ENCODE results near the gene GALNT14. TPM values are rescaled to one million over a fixed set of nuclear protein-coding genes. Genes with fewer than 3 reads are reported as not detected.

GALNT14 gene
- total and polyA plus RNA-seq, 2 donors (not counting 1 experiment from before 2014, with no cell fraction given) = 3.1 to 6.2 TPM

DNA sequence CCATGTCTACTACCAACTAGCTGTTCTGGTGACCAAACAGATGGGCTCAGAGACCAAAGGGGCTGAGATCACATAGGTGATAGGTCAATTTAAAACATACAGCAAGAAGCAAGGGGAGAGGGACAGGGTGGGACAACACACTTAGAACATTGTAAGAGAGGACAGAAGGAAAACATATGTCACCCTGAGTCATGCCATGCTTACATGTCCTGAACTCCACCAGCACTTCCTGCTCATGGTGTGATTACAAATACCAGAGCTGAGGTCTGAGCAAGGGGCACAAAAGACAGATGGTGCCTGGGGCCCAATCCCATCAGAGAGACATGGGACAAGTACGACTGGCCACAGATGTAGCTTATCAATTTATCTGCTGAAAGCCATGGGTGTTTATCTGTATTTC is 28.7 kb upstream of the GALNT14 start:
- H3K79me2 ChIP-seq (ENCODE audit: control insufficient read depth, insufficient read depth, low read length) = no peaks in the 10 kb centered on the region
- peaks cover 13 to 18% of the 10 kb centered on the region in 2 donors for H3K4me1 ChIP-seq (ENCODE audit: control insufficient read depth in 2 of 2, insufficient read depth in 2 of 2, low read length in 2 of 2)
- H3K27me3 Mint-ChIP-seq = peaks cover 6% of the 10 kb centered on the region
- ChIA-PET CTCF (interaction anchor here (0.7 to 5.9 kb wide), 10 partner anchors 10 to 1002 kb away, joined by 3 to 115 read pairs (median 4); partner anchors contain the start of gene GALNT14), POLR2A (no interaction called here)
- peaks cover 31% of the 10 kb centered on the region for H3K4me1 Mint-ChIP-seq
- ATAC-seq (ENCODE audit: low read depth) (no peak), DNase-seq (no peak)
- H3K4me3 ChIP-seq (ENCODE audit: control extremely low read depth in 1 of 5, extremely low read depth in 1 of 5, insufficient read depth in 1 of 5, low read depth in 2 of 5, low read length in 4 of 5) = no peak overlapping the region
- no peaks in the 10 kb centered on the region for H3K9me3 Mint-ChIP-seq (ENCODE audit: insufficient read depth)
- H4K20me1 ChIP-seq (ENCODE audit: control insufficient read depth, insufficient read depth, low read length, poor library complexity, severe bottlenecking) = no peaks in the 10 kb centered on the region
- no peak overlapping the region for H3K4me3 Mint-ChIP-seq
- H3K36me3 ChIP-seq (replicated peaks in 1 of 2; ENCODE audit: control extremely low read depth in 1 of 2, control insufficient read depth in 1 of 2, extremely low read depth in 1 of 2, insufficient read depth in 2 of 2, low read length in 1 of 2) = no peaks in the 10 kb centered on the region
- H3K4me2 ChIP-seq (replicated peaks; ENCODE audit: low read depth, low read length, poor library complexity, severe bottlenecking) = no peak overlapping the region
- intact Hi-C loops (cut with micrococcal nuclease) = no loop called here
- H3K27ac ChIP-seq (ENCODE audit: low read length in 2 of 2) = no peak overlapping the region
- 100% methylated on average over 1 of the region's 1 CpG for WGBS (ENCODE audit: insufficient coverage)
- H3K9me3 ChIP-seq (ENCODE audit: control extremely low read depth in 1 of 3, control insufficient read depth in 2 of 3, insufficient read depth in 1 of 3, low read length in 2 of 3) = no peaks in the 10 kb centered on the region
- no peak overlapping the region for H3K27ac Mint-ChIP-seq
- no peak overlapping the region for H2AFZ ChIP-seq (ENCODE audit: insufficient read depth, low read depth, low read length, poor library complexity, severe bottlenecking)
- no peak overlapping the region for H3K9ac ChIP-seq (ENCODE audit: low read length)
- H3K27me3 ChIP-seq (replicated peaks in 1 of 4; ENCODE audit: control extremely low read depth in 1 of 4, control insufficient read depth in 3 of 4, insufficient read depth in 4 of 4, low read length in 3 of 4) = no peaks in the 10 kb centered on the region
- TF ChIP-seq EZH2 (IDR thresholded peaks at IDR 0.05; ENCODE audit: borderline replicate concordance, insufficient read depth, low read depth, low read length, poor library complexity, severe bottlenecking) = no peak

DNA sequence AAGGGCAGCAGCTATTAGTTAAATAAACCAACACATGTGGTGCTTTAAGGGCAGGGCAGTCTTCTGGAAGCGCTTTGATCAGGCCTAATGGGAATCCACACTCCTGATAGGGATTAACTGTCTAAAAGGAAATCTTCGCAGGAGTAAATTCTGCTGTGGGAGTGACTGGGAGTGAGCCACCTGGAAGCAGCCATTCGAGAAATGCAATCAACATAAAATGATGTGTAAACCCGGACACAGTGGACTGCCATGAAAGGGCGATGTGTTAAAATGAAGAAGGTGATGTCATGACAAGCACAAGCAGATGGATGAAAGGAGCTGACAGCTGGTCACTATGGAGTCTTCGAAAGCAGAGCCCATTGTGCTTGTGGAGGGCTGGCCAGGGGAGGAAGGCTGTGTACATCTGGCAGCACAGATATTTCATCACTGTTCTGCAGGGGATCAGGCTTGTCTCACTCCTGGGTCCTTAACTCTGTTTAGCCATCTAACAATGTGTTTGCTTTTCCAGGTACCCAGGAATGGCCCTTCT is 24.8 kb upstream of the GALNT14 start:
- no peaks in the 10 kb centered on the region for H4K20me1 ChIP-seq (ENCODE audit: control insufficient read depth, insufficient read depth, low read length, poor library complexity, severe bottlenecking)
- Mint-ChIP-seq H3K4me1 (peaks cover 15% of the 10 kb centered on the region), H3K9me3 (ENCODE audit: insufficient read depth) (no peaks in the 10 kb centered on the region), H3K27me3 (peaks cover 6% of the 10 kb centered on the region), H3K4me3 (no peak overlapping the region), H3K27ac (no peak overlapping the region)
- no peak overlapping the region for H3K4me3 ChIP-seq (ENCODE audit: control extremely low read depth in 1 of 5, extremely low read depth in 1 of 5, insufficient read depth in 1 of 5, low read depth in 2 of 5, low read length in 4 of 5)
- ChIA-PET CTCF (interaction anchor here (1.1 to 2.7 kb wide), 3 partner anchors 8 to 171 kb away, joined by 3 to 9 read pairs (median 7); partner anchors contain the start of gene GALNT14), POLR2A (no interaction called here)
- no peak overlapping the region for H3K27ac ChIP-seq (ENCODE audit: low read length in 2 of 2)
- peaks cover 6 to 9% of the 10 kb centered on the region in 2 donors for H3K4me1 ChIP-seq (ENCODE audit: control insufficient read depth in 2 of 2, insufficient read depth in 2 of 2, low read length in 2 of 2)
- no peaks in the 10 kb centered on the region for H3K9me3 ChIP-seq (ENCODE audit: control extremely low read depth in 1 of 3, control insufficient read depth in 2 of 3, insufficient read depth in 1 of 3, low read length in 2 of 3)
- no peak overlapping the region for H2AFZ ChIP-seq (ENCODE audit: insufficient read depth, low read depth, low read length, poor library complexity, severe bottlenecking)
- no peaks in the 10 kb centered on the region for H3K36me3 ChIP-seq (replicated peaks in 1 of 2; ENCODE audit: control extremely low read depth in 1 of 2, control insufficient read depth in 1 of 2, extremely low read depth in 1 of 2, insufficient read depth in 2 of 2, low read length in 1 of 2)
- intact Hi-C loops (cut with micrococcal nuclease) = no loop called here
- no peak overlapping the region for H3K4me2 ChIP-seq (replicated peaks; ENCODE audit: low read depth, low read length, poor library complexity, severe bottlenecking)
- H3K9ac ChIP-seq (ENCODE audit: low read length) = no peak overlapping the region
- no peak for ATAC-seq (ENCODE audit: low read depth)
- no peaks in the 10 kb centered on the region for H3K27me3 ChIP-seq (replicated peaks in 1 of 4; ENCODE audit: control extremely low read depth in 1 of 4, control insufficient read depth in 3 of 4, insufficient read depth in 4 of 4, low read length in 3 of 4)
- TF ChIP-seq, protein P1, sequence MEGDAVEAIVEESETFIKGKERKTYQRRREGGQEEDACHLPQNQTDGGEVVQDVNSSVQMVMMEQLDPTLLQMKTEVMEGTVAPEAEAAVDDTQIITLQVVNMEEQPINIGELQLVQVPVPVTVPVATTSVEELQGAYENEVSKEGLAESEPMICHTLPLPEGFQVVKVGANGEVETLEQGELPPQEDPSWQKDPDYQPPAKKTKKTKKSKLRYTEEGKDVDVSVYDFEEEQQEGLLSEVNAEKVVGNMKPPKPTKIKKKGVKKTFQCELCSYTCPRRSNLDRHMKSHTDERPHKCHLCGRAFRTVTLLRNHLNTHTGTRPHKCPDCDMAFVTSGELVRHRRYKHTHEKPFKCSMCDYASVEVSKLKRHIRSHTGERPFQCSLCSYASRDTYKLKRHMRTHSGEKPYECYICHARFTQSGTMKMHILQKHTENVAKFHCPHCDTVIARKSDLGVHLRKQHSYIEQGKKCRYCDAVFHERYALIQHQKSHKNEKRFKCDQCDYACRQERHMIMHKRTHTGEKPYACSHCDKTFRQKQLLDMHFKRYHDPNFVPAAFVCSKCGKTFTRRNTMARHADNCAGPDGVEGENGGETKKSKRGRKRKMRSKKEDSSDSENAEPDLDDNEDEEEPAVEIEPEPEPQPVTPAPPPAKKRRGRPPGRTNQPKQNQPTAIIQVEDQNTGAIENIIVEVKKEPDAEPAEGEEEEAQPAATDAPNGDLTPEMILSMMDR (IDR thresholded peaks at IDR 0.05) = no peak
- no peak for TF ChIP-seq EZH2 (IDR thresholded peaks at IDR 0.05; ENCODE audit: borderline replicate concordance, insufficient read depth, low read depth, low read length, poor library complexity, severe bottlenecking)
- 92% methylated on average over 6 of the region's 6 CpGs for WGBS (ENCODE audit: insufficient coverage)
- DNase-seq = no peak
- no peaks in the 10 kb centered on the region for H3K79me2 ChIP-seq (ENCODE audit: control insufficient read depth, insufficient read depth, low read length)

All from B cell (primary cell).